ENCODE measurements around the gene CXCR3.
"Not testable (repeated sequence)": the region's sequence is repeated elsewhere in the genome, so short reads cannot be mapped to it uniquely, and the experiment has no call there.

CXCR3 gene

DNA sequence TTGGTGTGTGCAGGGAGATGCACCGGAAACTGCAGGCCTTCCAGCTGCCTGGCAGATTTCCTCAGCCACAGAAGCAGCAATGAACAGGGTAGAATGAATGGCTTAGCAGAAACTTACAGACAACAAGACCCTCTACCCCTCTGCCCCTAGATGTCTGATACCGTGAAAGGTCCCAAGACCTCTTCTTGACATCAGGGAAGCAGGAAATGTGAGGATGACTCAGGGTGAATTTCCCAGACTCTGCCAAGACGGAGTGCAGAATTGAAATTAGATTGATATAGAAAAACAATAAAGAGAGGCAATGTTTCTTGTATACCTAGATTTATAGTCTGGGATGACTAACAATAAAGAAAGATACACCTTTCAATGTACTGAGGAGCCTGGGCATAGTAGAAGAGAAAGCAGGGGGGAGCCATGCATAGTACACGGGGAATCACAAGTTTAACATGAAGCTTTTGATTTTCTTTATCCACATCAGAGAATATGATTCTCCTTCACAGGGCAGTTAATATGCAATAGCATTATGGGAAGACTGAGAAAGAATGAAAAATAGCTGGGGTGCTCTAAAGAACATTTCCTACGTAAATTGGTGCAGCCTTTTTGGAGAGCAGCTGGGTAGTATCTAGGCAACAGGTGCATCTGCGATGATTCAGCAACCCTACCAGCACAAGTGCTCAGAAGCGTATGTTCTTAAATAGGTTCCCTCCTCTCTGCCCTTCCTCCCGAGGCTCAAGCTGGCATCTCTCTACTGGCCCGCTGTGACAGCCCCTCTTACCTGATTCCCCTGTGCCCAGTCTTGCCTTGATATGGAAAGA, 18.3 kb upstream of the CXCR3 start:
- peak; percentile 65 for DNase-seq

DNA sequence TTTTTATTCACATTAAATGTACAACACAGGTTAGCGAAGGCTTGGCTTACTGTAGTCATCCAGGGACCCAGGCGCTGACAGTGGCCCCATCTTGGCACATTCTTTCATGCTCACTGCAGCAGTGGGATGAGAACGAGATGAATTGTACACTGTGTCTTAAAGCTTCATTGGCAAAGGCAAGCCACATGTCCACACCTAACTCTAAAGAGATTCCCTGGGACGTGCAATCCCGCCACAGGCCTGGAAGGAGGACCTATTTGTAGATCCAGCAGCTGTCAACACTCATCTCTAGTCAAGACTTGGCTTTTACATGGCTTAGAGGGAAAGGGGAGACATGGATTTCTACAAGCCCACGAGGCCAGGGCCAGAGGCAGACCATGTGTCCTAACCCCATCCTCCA, 16.1 kb upstream of the CXCR3 start:
- DNase-seq: no peak

DNA sequence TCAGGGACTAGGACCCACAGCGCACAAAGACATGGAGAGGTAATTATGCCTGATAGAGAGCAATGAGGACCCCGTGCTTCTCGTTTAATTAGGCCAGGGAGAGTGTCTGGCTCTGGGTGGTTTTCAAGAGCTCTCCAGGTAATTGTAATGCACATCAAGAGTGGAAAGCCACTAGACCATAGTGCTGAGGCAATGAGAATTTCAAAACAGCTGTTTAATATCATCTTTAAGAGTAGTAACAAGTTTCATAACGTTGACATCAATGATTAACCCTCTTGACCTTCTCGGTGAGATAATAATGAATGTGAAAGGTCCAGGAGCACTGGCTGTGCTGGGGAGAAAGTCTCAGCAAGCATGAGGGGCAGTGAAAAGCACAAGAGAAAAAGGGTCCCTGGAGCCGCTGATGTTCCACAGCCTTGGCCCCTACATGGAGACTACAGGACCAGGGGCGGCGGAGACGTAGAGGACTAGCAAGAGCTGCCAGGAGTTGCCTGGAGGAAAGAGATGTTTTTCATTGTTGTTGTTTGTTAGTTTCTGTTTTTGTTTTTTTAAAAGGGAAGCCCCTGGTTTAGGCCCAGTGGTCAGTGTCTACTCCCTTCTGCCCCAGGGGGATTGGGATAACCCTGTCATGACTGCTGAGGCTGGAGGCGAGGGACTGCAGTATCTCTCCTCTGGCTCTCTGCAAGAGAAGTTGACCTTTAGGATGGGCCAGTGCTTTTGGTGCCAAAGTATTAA, 14.8 kb upstream of the CXCR3 start:
- DNase-seq: no peak

DNA sequence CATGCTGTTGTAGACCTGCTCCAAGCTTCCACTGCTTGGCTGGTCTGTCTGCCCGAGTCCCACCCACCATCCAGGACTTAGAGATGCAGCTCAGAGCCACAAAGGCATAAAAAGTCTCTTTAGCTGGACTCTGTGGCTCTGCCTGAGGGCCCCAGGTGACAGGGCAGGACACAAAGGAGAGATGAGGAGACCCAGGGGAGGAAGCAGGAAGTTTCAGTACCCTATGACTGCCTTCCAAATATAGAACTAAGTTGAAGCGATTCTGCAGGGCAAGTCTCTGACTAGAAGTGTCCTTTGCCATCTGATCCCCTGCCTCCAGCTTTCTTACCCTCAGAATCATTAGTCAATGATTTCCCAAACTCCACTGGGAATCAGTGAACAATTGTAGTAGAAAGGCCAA, 11.2 kb upstream of the CXCR3 start:
- DNase-seq: no peak

DNA sequence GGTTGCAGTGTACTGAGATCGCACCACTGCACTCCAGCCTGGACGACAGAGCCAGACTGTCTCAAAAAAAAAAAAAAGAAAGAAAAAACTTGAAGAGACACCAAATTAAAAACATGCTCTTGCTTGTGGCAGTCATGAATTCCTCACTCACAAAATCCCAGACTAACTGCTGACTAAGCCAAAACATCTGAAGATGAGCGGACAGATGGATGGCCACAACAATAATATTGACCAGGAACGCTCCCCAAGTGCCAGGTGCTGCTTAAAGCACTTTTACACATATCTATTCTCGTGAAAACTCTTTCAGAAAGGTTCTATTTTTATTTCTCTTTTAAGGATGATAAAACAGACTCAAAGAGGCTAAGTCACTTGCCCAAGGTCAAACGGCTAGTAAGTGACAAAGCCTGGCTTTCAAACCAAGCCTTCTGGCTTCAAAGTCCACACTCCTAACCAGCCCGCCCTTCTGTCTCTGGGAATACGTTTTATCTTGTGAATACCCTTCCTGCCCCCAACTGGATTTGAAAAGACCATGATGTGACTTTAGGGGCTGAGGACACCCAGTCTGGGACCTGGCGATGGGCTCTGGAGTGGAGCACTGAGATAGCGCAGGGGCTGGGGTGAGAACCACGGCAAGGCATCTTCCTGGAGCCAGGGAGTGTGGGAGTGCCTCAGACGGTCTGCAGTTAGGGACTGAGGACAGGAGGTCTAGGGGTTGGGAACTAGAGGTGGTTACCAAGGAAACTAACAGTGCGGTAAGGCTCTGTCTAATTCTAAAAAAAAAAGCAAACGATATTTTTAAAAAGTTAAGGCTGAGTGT, 9.5 kb upstream of the CXCR3 start:
- no peak for DNase-seq

DNA sequence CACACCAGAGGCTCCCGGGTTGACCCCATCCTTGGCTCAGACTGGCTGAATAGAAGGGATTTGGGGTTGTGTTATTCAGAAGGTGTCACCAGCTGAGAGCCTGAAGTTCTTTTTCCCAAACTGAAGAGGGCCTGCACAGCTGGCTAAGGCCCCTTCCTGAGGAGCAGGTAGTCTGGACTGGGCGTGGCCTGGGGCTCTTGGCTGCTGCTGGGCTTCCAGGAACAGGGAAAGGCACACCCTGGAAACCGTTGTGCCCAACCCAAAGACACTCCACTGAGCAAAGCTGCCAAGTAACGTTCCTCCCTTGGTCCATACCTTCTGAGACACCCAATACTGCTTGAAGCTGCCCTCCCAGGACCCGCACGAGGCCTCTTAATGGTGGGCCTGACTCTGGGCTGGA, 8.3 kb upstream of the CXCR3 start:
- DNase-seq: no peak

DNA sequence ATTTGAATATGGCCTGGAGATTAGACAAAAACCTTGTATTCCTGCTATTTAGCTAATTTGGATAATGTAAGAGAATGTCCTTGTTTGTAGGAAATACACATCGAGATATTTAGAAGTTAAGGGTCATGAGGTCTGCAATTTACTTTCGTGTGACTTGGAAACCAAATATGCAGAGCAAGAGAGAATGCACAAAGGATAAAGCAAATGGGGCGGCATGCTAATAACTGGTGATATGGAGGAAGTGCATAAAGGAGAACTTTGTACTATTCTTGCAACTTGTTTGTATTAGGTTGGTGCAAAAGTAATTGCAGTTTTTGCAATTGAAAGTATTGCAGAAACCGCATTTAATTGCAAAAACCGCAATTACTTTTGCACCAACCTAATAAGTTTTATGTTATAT, 7.2 kb upstream of the CXCR3 start:
- DNase-seq: no peak

DNA sequence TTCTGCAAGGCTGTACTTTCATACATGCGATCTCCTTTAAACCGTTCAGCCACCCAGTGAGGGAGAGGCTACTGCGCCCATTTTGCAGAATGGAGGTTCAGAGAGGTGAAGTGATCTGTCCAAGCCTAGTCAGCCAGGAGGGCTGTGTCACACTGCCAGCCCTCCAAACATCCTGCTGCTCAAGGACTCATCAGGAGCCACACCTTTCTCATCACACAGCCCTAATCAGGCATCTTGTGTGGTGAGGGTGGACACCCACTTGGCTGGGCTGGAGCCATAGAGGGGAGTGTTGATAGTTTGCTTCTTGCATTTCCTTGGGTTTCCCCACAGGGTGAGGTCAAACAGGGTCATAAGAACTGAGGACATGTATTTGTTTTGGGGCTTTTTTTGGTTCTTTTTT, 5.4 kb upstream of the CXCR3 start:
- DNase-seq: no peak

DNA sequence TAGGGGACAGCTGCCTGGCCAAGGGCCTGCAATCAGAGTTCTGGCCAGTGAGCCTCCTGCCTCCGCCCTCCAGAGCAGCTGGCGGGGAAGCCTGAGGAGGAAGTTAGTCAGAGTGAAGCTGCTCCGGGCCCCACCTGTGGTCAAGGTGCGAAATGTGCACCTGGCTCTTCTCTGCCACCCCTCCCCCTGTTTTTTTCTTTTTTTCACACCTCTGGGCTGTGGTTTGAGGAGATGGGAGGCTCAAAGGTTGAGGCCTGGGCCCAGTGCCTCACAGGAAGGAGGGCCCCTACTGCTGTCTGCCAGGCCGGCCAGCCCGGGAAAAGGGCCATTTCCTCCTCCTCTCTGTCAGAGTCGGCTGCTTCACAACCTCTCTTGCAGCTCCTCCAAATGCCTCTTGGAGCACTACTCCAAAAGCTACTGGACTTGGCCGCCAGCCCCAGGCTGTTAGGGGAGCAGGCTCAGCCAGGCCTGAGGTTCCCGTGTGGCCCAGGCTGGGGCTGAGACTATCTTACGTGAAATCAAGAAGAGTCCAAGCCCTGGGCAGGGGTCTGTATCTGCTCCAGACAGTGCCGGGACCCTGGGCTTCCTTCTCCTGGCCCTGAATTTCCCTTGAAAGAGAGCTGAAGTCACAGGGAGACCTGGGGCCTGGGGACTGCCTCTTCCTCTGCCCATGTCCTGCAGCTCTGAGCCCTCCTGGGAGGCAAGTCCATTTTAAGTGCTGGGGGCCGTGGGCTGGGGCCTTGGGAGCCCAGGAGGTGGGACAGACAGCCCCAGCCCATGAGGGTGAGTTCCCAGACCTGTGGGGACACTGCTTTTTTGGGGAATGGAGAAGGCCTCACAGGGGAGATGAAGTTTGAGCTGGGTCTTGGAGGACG, 4.5 kb upstream of the CXCR3 start:
- no peak for DNase-seq

DNA sequence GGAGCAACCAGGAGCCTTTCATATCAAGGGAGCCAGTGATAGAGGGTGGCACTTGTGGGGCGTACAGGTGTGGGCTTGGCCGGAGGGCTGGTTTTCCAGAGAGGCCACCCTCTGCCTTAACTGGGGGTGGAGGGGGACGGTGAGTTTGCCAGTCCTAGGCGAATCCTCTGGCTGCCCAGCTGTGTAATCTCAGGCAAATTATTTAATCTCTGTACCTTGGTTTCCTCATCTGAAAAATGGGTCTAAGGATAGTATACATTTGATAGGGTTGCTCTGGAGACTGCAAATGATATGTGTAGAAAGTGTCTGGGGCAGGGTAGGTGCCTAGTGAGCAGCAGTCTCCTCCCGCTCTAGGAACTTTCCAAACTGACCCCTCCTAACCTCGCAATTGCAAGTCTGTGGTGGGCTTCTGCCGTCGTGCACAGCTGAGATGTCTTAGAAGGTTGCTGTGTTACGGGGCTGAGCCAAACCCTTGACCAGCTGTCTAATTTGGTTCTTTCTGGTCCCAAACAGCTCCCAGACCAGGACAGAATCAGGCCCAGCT, 3.8 kb upstream of the CXCR3 start:
- no peak for DNase-seq

DNA sequence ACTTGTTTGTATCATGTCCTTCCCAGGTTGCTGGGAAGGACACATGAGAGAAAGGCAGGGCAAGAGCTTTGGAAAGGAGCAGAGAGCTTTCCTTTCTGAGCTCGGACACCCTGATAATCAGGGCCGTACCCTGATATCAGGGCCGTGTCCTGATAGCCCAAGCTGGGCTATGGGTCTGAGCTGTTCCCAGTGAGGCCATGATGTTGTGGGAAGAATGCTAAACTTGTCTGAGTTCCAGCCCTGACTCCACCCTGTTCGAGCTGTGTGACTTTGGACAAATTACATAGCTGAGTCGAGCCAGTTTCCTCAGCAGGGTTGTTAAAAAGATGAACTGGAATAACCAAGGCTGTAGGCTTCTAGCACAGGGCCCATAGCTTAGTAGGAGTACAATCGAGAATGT, 3.3 kb upstream of the CXCR3 start:
- no peak for DNase-seq

DNA sequence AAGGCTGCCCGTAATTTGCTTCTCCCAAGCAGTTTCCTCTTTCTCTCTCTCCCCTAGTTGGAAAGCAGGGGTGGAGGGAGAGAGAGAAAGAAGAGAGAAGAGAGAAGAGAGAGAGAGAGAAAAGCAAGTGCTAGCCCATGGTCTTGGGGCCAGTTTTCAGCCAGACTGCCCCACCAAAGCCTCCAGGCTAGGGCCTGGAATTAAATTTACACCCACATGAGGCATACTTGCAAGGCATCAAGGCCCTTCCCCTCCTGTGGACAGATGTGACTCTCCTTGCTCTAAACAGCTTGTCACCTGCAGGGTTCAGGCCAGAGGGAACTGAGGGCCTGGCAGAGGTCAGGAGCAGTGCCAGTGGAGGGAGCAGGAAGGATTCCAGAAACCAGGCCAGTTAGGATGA, 1.7 kb upstream of the CXCR3 start:
- no peak for DNase-seq

DNA sequence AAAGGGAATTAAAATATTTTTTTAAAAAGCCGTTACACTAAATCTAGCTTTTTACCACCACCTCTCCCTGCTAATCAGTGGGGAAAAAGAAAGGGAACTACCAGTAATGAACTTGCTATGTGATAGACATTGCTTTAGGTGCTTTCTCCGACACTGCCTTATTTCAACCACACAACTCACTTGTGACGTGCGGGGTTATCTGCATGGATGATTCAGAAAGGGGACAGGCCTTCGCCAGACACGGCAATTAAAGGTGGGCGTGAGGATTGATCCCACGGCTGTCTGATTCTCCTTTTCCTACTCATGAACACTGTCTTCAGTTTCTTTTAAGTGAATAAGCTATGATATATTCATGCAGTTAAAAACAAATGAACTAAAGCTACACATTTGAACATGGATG, 882 bp upstream of the CXCR3 start:
- no peak for DNase-seq

DNA sequence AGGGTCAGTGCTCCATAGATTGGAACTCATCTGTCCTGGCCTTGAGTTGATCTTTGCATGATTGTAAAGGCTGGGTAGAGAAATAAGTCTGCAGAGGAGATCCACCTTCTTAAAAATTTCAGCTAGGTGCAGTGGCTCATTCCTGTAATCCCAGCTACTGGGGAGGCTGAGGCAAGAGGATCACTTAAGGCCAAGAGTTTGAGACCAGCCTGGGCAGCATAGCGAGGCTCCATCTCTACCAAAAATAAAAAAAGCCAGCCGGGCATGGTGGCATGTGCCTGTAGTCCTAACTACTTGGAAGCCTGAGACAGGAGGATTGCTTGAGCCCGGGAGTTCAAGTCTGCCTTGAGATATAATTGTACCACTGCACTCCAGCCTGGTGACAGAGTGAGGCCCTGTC, 476 bp upstream of the CXCR3 start:
- DNase-seq: no peak

DNA sequence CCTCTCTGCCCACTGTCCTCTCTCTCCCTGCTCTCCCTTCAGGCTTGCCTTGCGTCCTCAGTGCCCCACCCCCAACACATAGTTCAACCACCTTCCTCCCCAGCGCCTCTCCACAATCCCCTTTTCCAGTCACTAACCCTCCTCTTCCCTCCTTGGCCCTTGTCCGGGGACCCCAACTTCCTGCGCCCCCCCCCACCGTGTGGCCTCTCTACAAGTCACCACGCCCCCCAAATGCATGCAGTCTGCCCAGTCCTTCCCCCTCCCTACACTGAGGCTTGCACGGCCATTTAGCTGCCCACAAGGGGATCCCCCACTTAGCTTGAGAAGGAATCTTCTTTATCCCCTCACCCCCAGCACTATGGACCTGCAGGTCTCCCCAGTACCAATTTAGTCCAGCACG, 569 bp downstream of the CXCR3 start:
- DNase-seq: no peak

DNA sequence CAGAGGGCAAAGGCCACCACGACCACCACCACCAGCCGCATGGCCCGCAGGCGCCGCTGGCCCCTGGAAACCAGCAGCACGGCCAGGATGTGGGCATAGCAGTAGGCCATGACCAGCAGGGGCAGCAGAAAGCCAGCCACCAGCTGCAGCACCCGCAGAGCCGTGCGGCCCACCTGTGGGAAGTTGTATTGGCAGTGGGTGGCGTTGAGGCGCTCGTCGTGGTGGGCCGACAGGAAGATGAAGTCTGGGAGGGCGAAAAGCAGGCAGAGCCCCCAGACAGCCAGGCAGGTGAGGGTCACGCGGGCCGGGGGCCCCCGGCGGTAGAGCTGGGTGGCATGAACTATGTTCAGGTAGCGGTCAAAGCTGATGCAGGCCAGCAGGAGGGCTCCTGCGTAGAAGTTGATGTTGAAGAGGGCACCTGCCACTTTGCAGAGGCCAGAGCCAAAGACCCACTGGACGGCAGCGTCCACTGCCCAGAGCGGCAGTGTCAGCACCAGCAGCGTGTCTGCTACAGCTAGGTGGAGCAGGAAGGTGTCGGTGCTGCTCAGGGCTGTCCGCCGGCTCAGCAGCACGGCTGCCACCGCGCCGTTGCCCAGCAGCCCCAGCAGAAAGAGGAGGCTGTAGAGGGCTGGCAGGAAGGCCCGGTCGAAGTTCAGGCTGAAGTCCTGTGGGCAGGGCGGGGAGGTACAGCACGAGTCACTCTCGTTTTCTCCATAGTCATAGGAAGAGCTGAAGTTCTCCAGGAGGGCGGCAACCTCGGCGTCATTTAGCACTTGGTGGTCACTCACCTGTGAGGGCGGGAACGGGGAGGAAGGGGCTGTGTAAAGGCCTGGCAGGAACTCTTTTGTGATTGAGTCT, 1.4 kb downstream of the CXCR3 start:
- no peak for DNase-seq

DNA sequence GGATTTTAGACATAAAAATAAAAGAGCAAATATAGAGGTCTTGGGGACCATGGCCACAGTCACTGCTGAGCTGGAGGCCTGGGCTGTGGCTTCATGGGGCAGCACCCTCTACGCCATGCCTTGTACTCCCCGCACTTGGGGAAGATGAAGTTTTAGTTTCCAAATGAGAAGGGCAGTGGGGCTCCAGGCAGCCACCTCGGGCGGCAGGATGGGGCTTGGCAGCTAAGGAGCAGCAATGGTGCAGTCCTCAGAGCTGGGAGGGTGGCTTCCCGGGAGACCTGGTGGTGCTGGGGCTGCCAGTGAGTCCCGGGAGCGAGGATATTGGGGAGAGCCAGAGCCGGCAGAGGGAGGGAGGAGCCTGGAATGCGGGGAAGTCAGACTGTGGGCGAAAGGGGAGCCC, 2.4 kb downstream of the CXCR3 start:
- no peak for DNase-seq

DNA sequence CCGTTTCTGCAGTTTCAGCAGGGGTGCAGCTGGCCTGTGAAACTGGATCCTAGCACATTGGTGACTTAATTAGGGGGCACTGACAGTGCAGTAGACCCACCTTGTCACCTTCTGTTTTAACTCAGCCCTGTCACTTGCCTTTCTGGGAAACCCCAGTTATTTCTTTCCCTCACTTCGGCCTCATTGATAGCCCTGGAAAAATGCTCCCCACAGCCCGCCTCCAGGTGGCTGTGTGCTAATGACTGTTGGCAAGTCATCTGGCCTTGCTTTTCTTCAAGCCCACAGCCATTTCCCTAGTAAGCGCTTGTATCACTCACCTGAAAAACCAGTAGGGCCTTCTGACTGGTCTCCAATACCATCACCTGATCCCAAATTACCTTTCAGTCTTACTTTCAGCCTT, 3.3 kb downstream of the CXCR3 start:
- DNase-seq: no peak

DNA sequence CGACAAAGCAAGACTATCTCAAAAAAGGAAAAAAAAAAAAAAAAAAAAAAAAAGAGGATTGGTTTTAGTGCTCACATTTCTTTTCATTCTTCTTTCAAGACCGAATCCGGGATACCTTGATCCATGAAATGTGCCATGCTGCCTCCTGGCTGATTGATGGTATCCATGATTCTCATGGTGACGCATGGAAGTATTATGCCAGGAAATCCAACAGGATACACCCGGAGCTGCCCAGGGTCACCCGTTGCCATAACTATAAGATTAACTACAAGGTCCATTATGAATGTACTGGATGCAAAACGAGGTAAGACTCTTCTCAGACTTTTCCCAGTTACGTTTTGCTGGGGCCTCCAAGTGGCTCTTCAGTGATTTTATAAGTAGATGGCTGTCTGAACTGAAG, 6.1 kb downstream of the CXCR3 start:
- no peak for DNase-seq

DNA sequence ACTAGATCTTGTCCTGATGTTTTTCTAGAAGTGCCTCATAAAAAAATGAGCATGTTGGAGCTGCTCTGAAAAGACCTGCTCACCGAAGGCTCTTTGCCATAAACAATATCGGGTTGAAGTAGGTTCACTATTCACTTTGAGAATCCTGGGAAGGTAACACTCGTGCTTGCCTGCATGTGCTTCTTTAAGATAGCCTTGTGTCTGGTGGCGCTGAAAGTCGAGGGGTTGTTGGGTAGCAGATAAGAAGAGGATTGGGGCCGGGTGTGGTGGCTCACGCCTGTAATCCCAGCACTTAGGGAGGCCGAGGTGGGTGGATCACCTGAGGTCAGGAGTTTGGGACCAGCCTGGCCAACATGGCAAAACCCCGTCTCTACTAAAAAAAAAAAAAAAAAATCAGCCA, 6.6 kb downstream of the CXCR3 start:
- DNase-seq: not testable (repeated sequence)

DNA sequence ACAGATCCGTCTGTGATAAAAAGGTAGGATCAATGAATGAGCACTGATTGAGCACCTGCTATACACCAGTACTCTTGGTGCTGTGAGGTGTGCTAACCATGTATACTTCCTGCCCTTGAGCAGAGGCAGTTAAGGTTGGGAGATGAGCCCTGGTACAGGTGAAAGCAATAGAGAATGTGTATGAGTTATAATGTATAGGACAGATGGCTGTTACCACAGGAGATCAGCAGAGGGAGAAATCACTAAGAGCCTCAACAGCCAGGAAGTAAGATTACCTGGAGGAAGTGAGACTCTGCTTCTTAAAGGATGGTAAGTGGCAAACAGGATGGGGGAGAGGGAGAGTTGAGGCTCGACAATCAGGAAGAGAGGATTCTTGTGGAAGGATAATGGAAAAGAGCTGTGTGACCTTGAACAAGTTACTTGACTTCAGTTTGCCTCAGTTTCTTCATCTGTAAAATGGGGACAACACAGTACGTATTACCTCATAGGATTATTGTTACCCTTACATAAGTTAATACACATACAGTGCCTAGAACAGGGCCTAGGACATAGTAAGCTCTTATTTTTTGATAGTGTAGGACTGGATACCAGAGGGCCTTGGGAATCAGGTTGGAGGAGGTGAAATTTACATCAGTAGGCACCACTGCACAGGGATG, 9.1 kb downstream of the CXCR3 start:
- DNase-seq: no peak

All from NCI-H2171 treated with DMSO at 0.1 percent for 48 hours (cell line).